ENCODE measurements around the gene GRID2.
"Not testable (repeated sequence)": the region's sequence is repeated elsewhere in the genome, so short reads cannot be mapped to it uniquely, and the experiment has no call there.

The GRID2 gene

DNA sequence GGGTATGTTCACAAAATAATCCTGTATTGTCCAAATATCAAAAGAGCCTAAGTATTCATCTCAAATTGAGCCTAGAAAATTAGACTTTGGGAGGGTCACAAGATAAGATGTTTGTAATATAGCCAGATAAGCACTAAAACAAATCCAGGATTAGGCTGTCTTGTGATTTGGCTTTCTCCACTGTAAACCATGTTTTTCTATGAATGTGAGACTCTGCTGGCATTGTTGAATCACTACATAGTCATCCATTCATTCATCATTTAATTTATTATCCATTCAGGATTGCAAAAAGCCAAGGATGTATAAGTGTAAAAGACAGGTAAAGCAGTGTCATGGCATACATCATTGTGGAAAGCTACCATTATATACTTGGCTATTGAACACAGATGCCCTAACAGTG, 148.0 kb downstream of the GRID2 start:
- Histone ChIP-seq H3K4me3 (ENCODE audit: low read depth, low read length) (no peak overlapping the region), H3K27me3 (no peaks in the 10 kb centered on the region), H3K9me3 (no peaks in the 10 kb centered on the region), H3K36me3 (no peaks in the 10 kb centered on the region), H3K4me1 (no peaks in the 10 kb centered on the region)
- DNase-seq, result no peak
- no peak for TF ChIP-seq CTCF (IDR thresholded peaks at IDR 0.05; ENCODE audit: low read depth, low read length)

- not testable (repeated sequence) for H3K4me1 ChIP-seq; H3K27me3 ChIP-seq; H3K36me3 ChIP-seq; H3K4me3 ChIP-seq (ENCODE audit: low read depth, low read length); DNase-seq; H3K9me3 ChIP-seq
Measured at GRCh38 chr4:92452383-92452782, 148.6 kb downstream of the GRID2 start.

- DNase-seq, result no peak
- Histone ChIP-seq H3K36me3 (no peaks in the 10 kb centered on the region), H3K9me3 (no peaks in the 10 kb centered on the region), H3K27me3 (no peaks in the 10 kb centered on the region), H3K4me1 (no peaks in the 10 kb centered on the region), H3K4me3 (ENCODE audit: low read depth, low read length) (no peak overlapping the region)
- no peak for TF ChIP-seq CTCF (IDR thresholded peaks at IDR 0.05; ENCODE audit: low read depth, low read length)
Measured at GRCh38 chr4:92455329-92455839, 151.6 kb downstream of the GRID2 start.

DNA sequence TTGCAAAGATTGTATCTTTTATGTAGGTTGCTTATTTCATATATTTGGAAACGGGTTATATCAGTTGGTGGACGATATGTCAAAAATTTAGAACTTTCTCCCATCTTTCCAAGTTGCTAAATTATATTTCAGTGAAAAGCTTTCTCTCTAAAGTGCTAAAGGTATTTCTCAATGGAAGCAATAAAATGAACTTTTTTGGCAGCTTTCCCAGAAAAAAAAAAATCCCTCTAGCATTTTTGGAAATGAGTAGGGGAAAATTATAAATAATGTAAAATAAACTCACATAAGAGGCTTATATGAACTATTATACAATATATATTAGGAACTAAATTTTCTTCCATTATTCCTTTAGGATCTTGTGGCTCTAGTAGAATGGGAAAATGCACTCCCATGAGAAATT, 152.2 kb downstream of the GRID2 start:
- no peaks in the 10 kb centered on the region for H3K9me3 ChIP-seq
- TF ChIP-seq CTCF (IDR thresholded peaks at IDR 0.05; ENCODE audit: low read depth, low read length), result no peak
- no peaks in the 10 kb centered on the region for H3K27me3 ChIP-seq
- H3K4me3 ChIP-seq (ENCODE audit: low read depth, low read length), result no peak overlapping the region
- no peak for DNase-seq
- no peaks in the 10 kb centered on the region for H3K4me1 ChIP-seq
- H3K36me3 ChIP-seq, result no peaks in the 10 kb centered on the region

DNA sequence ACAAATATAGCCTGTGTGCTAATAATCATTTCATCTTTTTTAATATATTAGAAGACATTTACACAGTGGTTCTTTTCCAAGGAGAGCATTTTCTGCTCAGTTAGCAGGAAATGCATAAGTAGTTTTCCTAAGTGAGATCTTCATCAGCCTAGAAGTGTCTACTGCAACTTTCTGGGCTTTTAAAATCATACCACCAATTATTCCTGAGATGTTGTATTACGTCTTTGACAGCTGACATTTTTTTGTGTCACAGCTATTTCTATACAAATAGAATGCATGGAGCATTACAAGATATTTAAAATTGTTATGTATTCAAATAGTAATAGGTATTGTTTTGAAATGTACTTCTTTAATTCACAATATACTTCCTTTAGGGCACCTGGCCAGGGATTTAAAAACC, 158.0 kb downstream of the GRID2 start:
- H3K4me1 ChIP-seq, result no peaks in the 10 kb centered on the region
- no peak for DNase-seq
- H3K27me3 ChIP-seq, result no peaks in the 10 kb centered on the region
- H3K36me3 ChIP-seq, result no peaks in the 10 kb centered on the region
- no peaks in the 10 kb centered on the region for H3K9me3 ChIP-seq
- H3K4me3 ChIP-seq (ENCODE audit: low read depth, low read length), result no peak overlapping the region
- TF ChIP-seq CTCF (IDR thresholded peaks at IDR 0.05; ENCODE audit: low read depth, low read length), result no peak

DNA sequence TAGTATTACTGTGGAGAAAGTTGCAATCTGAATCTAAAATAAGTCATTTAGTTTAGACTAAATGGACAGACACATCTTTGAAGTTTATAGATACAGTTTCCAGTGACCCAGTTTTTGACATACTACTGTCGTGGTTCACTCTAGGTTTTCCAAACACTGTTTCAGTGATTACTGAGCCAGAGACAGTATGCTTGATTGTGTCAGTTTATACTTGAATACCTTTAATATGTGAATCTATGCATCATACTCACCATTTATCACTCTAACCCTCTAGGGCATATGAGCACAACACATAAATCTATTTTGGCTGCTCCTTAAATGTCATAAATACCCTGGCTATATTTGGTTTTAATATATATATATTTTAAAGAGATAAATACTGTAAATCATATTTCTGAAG, 173.5 kb downstream of the GRID2 start:
- Histone ChIP-seq H3K4me3 (ENCODE audit: low read depth, low read length) (no peak overlapping the region), H3K27me3 (no peaks in the 10 kb centered on the region), H3K36me3 (no peaks in the 10 kb centered on the region), H3K4me1 (no peaks in the 10 kb centered on the region), H3K9me3 (no peaks in the 10 kb centered on the region)
- TF ChIP-seq CTCF (IDR thresholded peaks at IDR 0.05; ENCODE audit: low read depth, low read length), result no peak
- DNase-seq, result no peak

GRCh38 chr4:92483341-92483740, 179.6 kb downstream of the GRID2 start:
- H3K9me3 ChIP-seq, result no peaks in the 10 kb centered on the region
- no peaks in the 10 kb centered on the region for H3K4me1 ChIP-seq
- no peak for TF ChIP-seq CTCF (IDR thresholded peaks at IDR 0.05; ENCODE audit: low read depth, low read length)
- H3K4me3 ChIP-seq (ENCODE audit: low read depth, low read length), result no peak overlapping the region
- H3K27me3 ChIP-seq, result no peaks in the 10 kb centered on the region
- no peak for DNase-seq
- no peaks in the 10 kb centered on the region for H3K36me3 ChIP-seq
